Measurements from ENCODE around the gene MAIP1.

The MAIP1 gene

GRCh38 chr2:199946836-199947235 lies 8.5 kb upstream of the MAIP1 start:
- DNase-seq (ENCODE audit: low spot score) = no peak
- TF ChIP-seq CTCF (IDR thresholded peaks at IDR 0.05; ENCODE audit: extremely low read depth, insufficient read depth, missing control alignments) = no peak
- in situ Hi-C loops (cut with MboI; ENCODE audit: low pct_unique_long_range_greater_than_20kb, low sequenced_read_pairs, unreplicated experiment) = no loop called here

GRCh38 chr2:199950396-199950795 lies 5.0 kb upstream of the MAIP1 start:
- no peak for DNase-seq (ENCODE audit: low spot score)
- in situ Hi-C loops (cut with MboI; ENCODE audit: low pct_unique_long_range_greater_than_20kb, low sequenced_read_pairs, unreplicated experiment) = no loop called here
- TF ChIP-seq CTCF (IDR thresholded peaks at IDR 0.05; ENCODE audit: extremely low read depth, insufficient read depth, missing control alignments) = no peak

GRCh38 chr2:199951023-199951422 lies 4.4 kb upstream of the MAIP1 start:
- in situ Hi-C loops (cut with MboI; ENCODE audit: low pct_unique_long_range_greater_than_20kb, low sequenced_read_pairs, unreplicated experiment) = no loop called here
- no peak for TF ChIP-seq CTCF (IDR thresholded peaks at IDR 0.05; ENCODE audit: extremely low read depth, insufficient read depth, missing control alignments)
- no peak for DNase-seq (ENCODE audit: low spot score)

GRCh38 chr2:199955007-199955338 lies 409 bp upstream of the MAIP1 start:
- in situ Hi-C loops (cut with MboI; ENCODE audit: low pct_unique_long_range_greater_than_20kb, low sequenced_read_pairs, unreplicated experiment) = no loop called here
- DNase-seq (ENCODE audit: low spot score) = peak; percentile 78
- TF ChIP-seq CTCF (IDR thresholded peaks at IDR 0.05; ENCODE audit: extremely low read depth, insufficient read depth, missing control alignments) = no peak

- no peak for DNase-seq (ENCODE audit: low spot score)
- in situ Hi-C loops (cut with MboI; ENCODE audit: low pct_unique_long_range_greater_than_20kb, low sequenced_read_pairs, unreplicated experiment) = no loop called here
- TF ChIP-seq CTCF (IDR thresholded peaks at IDR 0.05; ENCODE audit: extremely low read depth, insufficient read depth, missing control alignments) = no peak
These were observed 639 bp downstream of the MAIP1 start for GRCh38 chr2:199956062-199956380.

- TF ChIP-seq CTCF (IDR thresholded peaks at IDR 0.05; ENCODE audit: extremely low read depth, insufficient read depth, missing control alignments) = no peak
These were observed 2.6 kb downstream of the MAIP1 start for GRCh38 chr2:199958014-199958413.

GRCh38 chr2:199962203-199962602 lies 6.8 kb downstream of the MAIP1 start:
- TF ChIP-seq CTCF (IDR thresholded peaks at IDR 0.05; ENCODE audit: extremely low read depth, insufficient read depth, missing control alignments) = no peak
- in situ Hi-C loops (cut with MboI; ENCODE audit: low pct_unique_long_range_greater_than_20kb, low sequenced_read_pairs, unreplicated experiment) = no loop called here
- no peak for DNase-seq (ENCODE audit: low spot score)

More at GRCh38 chr2:199958014-199958413, 2.6 kb downstream of the MAIP1 start:
- in situ Hi-C loops (cut with MboI; ENCODE audit: low pct_unique_long_range_greater_than_20kb, low sequenced_read_pairs, unreplicated experiment) = no loop called here
- no peak for DNase-seq (ENCODE audit: low spot score)
